GM12878 (cell line): ENCODE measurements around the gene SLC39A7. TPM values are rescaled to one million over a fixed set of nuclear protein-coding genes. Genes with fewer than 3 reads are reported as not detected.

Experiments
- BRCA1 ChIP-seq: IDR thresholded peaks from 2 replicates; pipeline ENCODE4 v1.6.1; 2011; ENCODE audit warnings: low read depth, low read length, improper control_type of control experiment
- EGR1 ChIP-seq, 2 experiments: IDR thresholded peaks; 1 replicate in 1 of 2; 2 replicates in 1 of 2; pipeline ENCODE4 v1.6.1; 2011 to 2012; ENCODE audit warnings: low read depth in 2 of 2, low read length in 2 of 2, borderline replicate concordance in 1 of 2, mild to moderate bottlenecking in 1 of 2, moderate library complexity in 1 of 2
- KDM1A ChIP-seq: fragments of 200-600 bp; sonication (generic); IDR thresholded peaks from 2 replicates; pipeline ENCODE4 v1.6.1; 2016; ENCODE audit warnings: borderline replicate concordance
- MEF2B ChIP-seq: fragments of 450-650 bp; IDR thresholded peaks from 2 replicates; pipeline ENCODE4 v1.6.1; 2018; ENCODE audit warnings: mild to moderate bottlenecking, moderate library complexity; ENCODE audit not compliant: partially characterized antibody, poor library complexity, severe bottlenecking
- MTA2 ChIP-seq: fragments of 450-650 bp; IDR thresholded peaks from 2 replicates; pipeline ENCODE4 v1.6.1; 2016; ENCODE audit warnings: low read depth, mild to moderate bottlenecking, moderate library complexity
- MTA3 ChIP-seq: IDR thresholded peaks from 2 replicates; pipeline ENCODE4 v1.6.1; 2012; ENCODE audit warnings: low read length, inconsistent platforms, borderline replicate concordance
- MYB ChIP-seq: fragments of 150-350 bp; IDR thresholded peaks from 2 replicates; pipeline ENCODE4 v1.6.1; 2014; ENCODE audit warnings: mild to moderate bottlenecking, low read depth, low read length, borderline replicate concordance
- MYC ChIP-seq: IDR thresholded peaks from 2 replicates; pipeline ENCODE4 v1.6.1; 2011; ENCODE audit warnings: mild to moderate bottlenecking, low read length, moderate library complexity, inconsistent platforms; ENCODE audit not compliant: insufficient read depth, insufficient replicate concordance, insufficient read length, severe bottlenecking
- RAD21 ChIP-seq: IDR thresholded peaks from 2 replicates; pipeline ENCODE4 v1.6.1; 2011; ENCODE audit warnings: mild to moderate bottlenecking, low read depth, low read length, moderate library complexity; ENCODE audit not compliant: insufficient read depth
- WRNIP1 ChIP-seq: IDR thresholded peaks from 2 replicates; pipeline ENCODE4 v1.6.1; 2011; ENCODE audit warnings: low read depth, low read length, improper control_type of control experiment, borderline replicate concordance
- ZBED1 ChIP-seq: IDR thresholded peaks from 2 replicates; pipeline ENCODE4 v1.6.1; 2016; ENCODE audit warnings: borderline replicate concordance
- ZNF622 ChIP-seq: fragments of 450-650 bp; IDR thresholded peaks from 2 replicates; pipeline ENCODE4 v1.6.1; 2017; ENCODE audit warnings: mild to moderate bottlenecking, inconsistent platforms
- ZZZ3 ChIP-seq: IDR thresholded peaks from 2 replicates; pipeline ENCODE4 v1.6.1; 2011; ENCODE audit warnings: low read depth; ENCODE audit not compliant: control insufficient read depth, insufficient read length
- polyA plus RNA-seq, 11 experiments: library from polyadenylated mRNA; depleted of rRNA in 4 of 11; unstranded in 6 of 11; stranded (reverse) in 5 of 11; fragments of >200 nt; fragmentation: Nextera tagmentation in 4 of 11; fragmentation: Illumina TruSeq in 1 of 11; extraction: Ambion mirVana in 4 of 11; extraction: Trizol in 1 of 11; gene quantifications; 1 replicate in 1 of 11; 2 replicates in 10 of 11; pipeline versions ENCODE4 v1.2.1 to v1.2.3, GENCODE V29; 2011 to 2016; ENCODE audit warnings: inconsistent platforms in 2 of 11, missing spikeins in 2 of 11, low read depth in 1 of 11
- total RNA-seq, 4 experiments: library from RNA; depleted of rRNA in 3 of 4; stranded (reverse); fragments of >200 nt in 3 of 4; fragmentation: Illumina TruSeq in 1 of 4; extraction: Trizol in 1 of 4; gene quantifications; 2 replicates each; pipeline versions ENCODE4 v1.2.1 to v1.2.3, GENCODE V29; 2013 to 2021
- TF ChIP-seq, protein P1 (sequence below): fragments of 450-650 bp; IDR thresholded peaks from 2 replicates; pipeline ENCODE4 v1.6.1; 2016; ENCODE audit warnings: mild to moderate bottlenecking
- TF ChIP-seq, protein P2 (sequence below), 3 experiments: IDR thresholded peaks in 2 of 3; conservative IDR thresholded peaks in 1 of 3; 2 replicates each; pipeline ENCODE4 v1.5.1; 2011; ENCODE audit warnings: low read depth in 3 of 3, low read length in 3 of 3, mild to moderate bottlenecking in 3 of 3, control low read depth in 2 of 3, moderate library complexity in 2 of 3, inconsistent platforms in 1 of 3, mixed read lengths in 1 of 3; ENCODE audit not compliant: control insufficient read depth in 2 of 3, insufficient read depth in 1 of 3; ENCODE audit errors: extremely low read depth in 1 of 3
- TF ChIP-seq, protein P3 (sequence below): fragments of 150-350 bp; IDR thresholded peaks from 2 replicates; pipeline ENCODE4 v1.6.1; 2016; ENCODE audit warnings: low read depth, low read length
- TF ChIP-seq, protein P4 (sequence below): IDR thresholded peaks from 2 replicates; pipeline ENCODE4 v1.6.1; 2012; ENCODE audit warnings: improper control_type of control experiment, low read depth, low read length; ENCODE audit not compliant: insufficient replicate concordance

SLC39A7 gene
- total and polyA plus RNA-seq, 10 of the 15 experiments (the other 5 are each of a cell fraction or from before 2014, with no cell fraction given) = 7.3 to 63.1 (median 40.6) TPM

DNA sequence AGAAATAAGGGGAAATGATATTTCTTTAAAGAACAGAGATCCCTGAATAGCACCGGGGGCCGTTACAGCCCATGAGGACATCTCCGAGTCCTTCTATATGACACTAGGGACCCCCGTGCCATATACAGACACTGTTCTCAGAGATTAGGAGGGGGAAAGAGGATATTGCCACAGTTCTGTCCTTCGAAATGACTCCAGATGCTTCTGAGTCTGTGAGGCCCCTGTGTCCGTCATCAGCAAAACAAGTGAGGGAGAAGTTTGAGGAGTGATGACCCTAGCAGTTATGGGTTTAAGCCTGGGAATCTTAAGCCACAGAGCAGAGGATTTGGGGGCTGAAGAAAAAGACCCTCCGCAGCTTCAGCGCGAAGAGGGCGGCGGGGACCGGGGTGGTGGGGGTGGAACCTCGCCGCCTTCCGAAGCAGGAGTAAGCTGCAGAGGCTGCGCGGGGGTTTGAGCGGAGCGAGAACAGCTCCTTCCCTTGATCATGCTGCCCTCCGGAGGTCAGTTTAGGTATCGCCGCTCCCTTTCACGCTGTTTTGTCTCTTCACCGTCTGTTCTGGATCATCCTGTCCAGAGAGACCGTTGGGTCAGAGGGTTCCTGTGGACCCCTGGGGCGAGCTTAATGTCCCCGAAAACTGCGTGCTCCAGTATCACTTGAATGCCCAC lies 47.4 kb downstream of the SLC39A7 start (continued):
- TF ChIP-seq MYB = no peak
- TF ChIP-seq MEF2B = no peak
- TF ChIP-seq ZZZ3 = no peak
- TF ChIP-seq, protein P1, sequence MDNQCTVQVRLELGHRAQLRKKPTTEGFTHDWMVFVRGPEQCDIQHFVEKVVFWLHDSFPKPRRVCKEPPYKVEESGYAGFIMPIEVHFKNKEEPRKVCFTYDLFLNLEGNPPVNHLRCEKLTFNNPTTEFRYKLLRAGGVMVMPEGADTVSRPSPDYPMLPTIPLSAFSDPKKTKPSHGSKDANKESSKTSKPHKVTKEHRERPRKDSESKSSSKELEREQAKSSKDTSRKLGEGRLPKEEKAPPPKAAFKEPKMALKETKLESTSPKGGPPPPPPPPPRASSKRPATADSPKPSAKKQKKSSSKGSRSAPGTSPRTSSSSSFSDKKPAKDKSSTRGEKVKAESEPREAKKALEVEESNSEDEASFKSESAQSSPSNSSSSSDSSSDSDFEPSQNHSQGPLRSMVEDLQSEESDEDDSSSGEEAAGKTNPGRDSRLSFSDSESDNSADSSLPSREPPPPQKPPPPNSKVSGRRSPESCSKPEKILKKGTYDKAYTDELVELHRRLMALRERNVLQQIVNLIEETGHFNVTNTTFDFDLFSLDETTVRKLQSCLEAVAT = peak; percentile 32; the same call in 1 of the 2 replicates
- TF ChIP-seq EGR1 (IDR thresholded peaks at IDR 0.05; ENCODE audit: borderline replicate concordance in 1 of 2, low read depth in 2 of 2, low read length in 2 of 2) = no peak
- TF ChIP-seq RAD21 = peak; percentile 92
- no peak for TF ChIP-seq ZBED1
- TF ChIP-seq, protein P2, sequence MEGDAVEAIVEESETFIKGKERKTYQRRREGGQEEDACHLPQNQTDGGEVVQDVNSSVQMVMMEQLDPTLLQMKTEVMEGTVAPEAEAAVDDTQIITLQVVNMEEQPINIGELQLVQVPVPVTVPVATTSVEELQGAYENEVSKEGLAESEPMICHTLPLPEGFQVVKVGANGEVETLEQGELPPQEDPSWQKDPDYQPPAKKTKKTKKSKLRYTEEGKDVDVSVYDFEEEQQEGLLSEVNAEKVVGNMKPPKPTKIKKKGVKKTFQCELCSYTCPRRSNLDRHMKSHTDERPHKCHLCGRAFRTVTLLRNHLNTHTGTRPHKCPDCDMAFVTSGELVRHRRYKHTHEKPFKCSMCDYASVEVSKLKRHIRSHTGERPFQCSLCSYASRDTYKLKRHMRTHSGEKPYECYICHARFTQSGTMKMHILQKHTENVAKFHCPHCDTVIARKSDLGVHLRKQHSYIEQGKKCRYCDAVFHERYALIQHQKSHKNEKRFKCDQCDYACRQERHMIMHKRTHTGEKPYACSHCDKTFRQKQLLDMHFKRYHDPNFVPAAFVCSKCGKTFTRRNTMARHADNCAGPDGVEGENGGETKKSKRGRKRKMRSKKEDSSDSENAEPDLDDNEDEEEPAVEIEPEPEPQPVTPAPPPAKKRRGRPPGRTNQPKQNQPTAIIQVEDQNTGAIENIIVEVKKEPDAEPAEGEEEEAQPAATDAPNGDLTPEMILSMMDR (IDR thresholded peaks at IDR 0.05 in 2 of 3, conservative IDR thresholded peaks at IDR 0.05 in 1 of 3; ENCODE audit: control insufficient read depth in 2 of 3, extremely low read depth in 1 of 3, insufficient read depth in 1 of 3, low read depth in 3 of 3, low read length in 3 of 3) = peak; percentile 91 to 94 (median 92)
- TF ChIP-seq, protein P3, sequence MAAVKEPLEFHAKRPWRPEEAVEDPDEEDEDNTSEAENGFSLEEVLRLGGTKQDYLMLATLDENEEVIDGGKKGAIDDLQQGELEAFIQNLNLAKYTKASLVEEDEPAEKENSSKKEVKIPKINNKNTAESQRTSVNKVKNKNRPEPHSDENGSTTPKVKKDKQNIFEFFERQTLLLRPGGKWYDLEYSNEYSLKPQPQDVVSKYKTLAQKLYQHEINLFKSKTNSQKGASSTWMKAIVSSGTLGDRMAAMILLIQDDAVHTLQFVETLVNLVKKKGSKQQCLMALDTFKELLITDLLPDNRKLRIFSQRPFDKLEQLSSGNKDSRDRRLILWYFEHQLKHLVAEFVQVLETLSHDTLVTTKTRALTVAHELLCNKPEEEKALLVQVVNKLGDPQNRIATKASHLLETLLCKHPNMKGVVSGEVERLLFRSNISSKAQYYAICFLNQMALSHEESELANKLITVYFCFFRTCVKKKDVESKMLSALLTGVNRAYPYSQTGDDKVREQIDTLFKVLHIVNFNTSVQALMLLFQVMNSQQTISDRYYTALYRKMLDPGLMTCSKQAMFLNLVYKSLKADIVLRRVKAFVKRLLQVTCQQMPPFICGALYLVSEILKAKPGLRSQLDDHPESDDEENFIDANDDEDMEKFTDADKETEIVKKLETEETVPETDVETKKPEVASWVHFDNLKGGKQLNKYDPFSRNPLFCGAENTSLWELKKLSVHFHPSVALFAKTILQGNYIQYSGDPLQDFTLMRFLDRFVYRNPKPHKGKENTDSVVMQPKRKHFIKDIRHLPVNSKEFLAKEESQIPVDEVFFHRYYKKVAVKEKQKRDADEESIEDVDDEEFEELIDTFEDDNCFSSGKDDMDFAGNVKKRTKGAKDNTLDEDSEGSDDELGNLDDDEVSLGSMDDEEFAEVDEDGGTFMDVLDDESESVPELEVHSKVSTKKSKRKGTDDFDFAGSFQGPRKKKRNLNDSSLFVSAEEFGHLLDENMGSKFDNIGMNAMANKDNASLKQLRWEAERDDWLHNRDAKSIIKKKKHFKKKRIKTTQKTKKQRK = no peak
- no peak for TF ChIP-seq ZNF622
- TF ChIP-seq BRCA1 = no peak
- TF ChIP-seq KDM1A = no peak
- TF ChIP-seq MYC = no peak
- no peak for TF ChIP-seq WRNIP1
- no peak for TF ChIP-seq MTA2
- no peak for TF ChIP-seq MTA3
- TF ChIP-seq, protein P4, sequence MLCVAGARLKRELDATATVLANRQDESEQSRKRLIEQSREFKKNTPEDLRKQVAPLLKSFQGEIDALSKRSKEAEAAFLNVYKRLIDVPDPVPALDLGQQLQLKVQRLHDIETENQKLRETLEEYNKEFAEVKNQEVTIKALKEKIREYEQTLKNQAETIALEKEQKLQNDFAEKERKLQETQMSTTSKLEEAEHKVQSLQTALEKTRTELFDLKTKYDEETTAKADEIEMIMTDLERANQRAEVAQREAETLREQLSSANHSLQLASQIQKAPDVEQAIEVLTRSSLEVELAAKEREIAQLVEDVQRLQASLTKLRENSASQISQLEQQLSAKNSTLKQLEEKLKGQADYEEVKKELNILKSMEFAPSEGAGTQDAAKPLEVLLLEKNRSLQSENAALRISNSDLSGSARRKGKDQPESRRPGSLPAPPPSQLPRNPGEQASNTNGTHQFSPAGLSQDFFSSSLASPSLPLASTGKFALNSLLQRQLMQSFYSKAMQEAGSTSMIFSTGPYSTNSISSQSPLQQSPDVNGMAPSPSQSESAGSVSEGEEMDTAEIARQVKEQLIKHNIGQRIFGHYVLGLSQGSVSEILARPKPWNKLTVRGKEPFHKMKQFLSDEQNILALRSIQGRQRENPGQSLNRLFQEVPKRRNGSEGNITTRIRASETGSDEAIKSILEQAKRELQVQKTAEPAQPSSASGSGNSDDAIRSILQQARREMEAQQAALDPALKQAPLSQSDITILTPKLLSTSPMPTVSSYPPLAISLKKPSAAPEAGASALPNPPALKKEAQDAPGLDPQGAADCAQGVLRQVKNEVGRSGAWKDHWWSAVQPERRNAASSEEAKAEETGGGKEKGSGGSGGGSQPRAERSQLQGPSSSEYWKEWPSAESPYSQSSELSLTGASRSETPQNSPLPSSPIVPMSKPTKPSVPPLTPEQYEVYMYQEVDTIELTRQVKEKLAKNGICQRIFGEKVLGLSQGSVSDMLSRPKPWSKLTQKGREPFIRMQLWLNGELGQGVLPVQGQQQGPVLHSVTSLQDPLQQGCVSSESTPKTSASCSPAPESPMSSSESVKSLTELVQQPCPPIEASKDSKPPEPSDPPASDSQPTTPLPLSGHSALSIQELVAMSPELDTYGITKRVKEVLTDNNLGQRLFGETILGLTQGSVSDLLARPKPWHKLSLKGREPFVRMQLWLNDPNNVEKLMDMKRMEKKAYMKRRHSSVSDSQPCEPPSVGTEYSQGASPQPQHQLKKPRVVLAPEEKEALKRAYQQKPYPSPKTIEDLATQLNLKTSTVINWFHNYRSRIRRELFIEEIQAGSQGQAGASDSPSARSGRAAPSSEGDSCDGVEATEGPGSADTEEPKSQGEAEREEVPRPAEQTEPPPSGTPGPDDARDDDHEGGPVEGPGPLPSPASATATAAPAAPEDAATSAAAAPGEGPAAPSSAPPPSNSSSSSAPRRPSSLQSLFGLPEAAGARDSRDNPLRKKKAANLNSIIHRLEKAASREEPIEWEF = no peak
